MM.1S (cell line): ENCODE data around the gene DCP1B.

Experiments used
- DNase-seq: peaks from one replicate; pipeline ENCODE4 v3.0.0-alpha.2; 2015
- H2AFZ ChIP-seq: fragments of 300-600 bp; sonication (generic); 2 replicates; pipeline ENCODE4 v1.6.0; 2016; ENCODE audit warnings: antibody characterized with exemption, low read length
- H3F3A ChIP-seq: fragments of 300-600 bp; sonication (generic); 2 replicates; pipeline ENCODE4 v1.6.1; 2016; ENCODE audit warnings: mild to moderate bottlenecking, antibody characterized with exemption, low read length, moderate library complexity, mixed read lengths; ENCODE audit not compliant: insufficient read depth
- H3K27ac ChIP-seq: fragments of 300-600 bp; sonication (generic); 2 replicates; pipeline ENCODE4 v1.5.1; 2016; ENCODE audit warnings: mild to moderate bottlenecking, low read length
- H3K27me3 ChIP-seq: fragments of 300-600 bp; sonication (generic); replicated peaks from 2 replicates; pipeline ENCODE4 v1.6.0; 2016; ENCODE audit warnings: low read length; ENCODE audit not compliant: insufficient read depth
- H3K36me3 ChIP-seq: fragments of 300-600 bp; sonication (generic); replicated peaks from 2 replicates; pipeline ENCODE4 v1.6.1; 2016; ENCODE audit warnings: mild to moderate bottlenecking, low read length, mixed read lengths; ENCODE audit not compliant: insufficient read depth
- H3K4me1 ChIP-seq: fragments of 300-600 bp; sonication (generic); 2 replicates; pipeline ENCODE4 v1.6.1; 2016; ENCODE audit warnings: low read length, mixed read lengths
- H3K4me2 ChIP-seq: fragments of 300-600 bp; sonication (generic); 2 replicates; pipeline ENCODE4 v1.6.0; 2016; ENCODE audit warnings: low read depth, low read length
- H3K4me3 ChIP-seq: fragments of 300-600 bp; sonication (generic); 2 replicates; pipeline ENCODE4 v1.5.1; 2016; ENCODE audit warnings: low read length, mixed read lengths
- H3K79me2 ChIP-seq: fragments of 300-600 bp; sonication (generic); 2 replicates; pipeline ENCODE4 v1.6.1; 2016; ENCODE audit warnings: mixed run types, low read length, mixed read lengths
- H3K9ac ChIP-seq: fragments of 300-600 bp; sonication (generic); 2 replicates; pipeline ENCODE4 v1.6.1; 2016; ENCODE audit warnings: low read length, mixed read lengths
- H3K9me2 ChIP-seq: fragments of 300-600 bp; sonication (generic); replicated peaks from 2 replicates; pipeline ENCODE4 v1.6.1; 2016; ENCODE audit warnings: mild to moderate bottlenecking, low read length, mixed read lengths; ENCODE audit not compliant: insufficient read depth
- H3K9me3 ChIP-seq: fragments of 300-600 bp; sonication (generic); replicated peaks from 2 replicates; pipeline ENCODE4 v1.6.1; 2016; ENCODE audit warnings: mild to moderate bottlenecking, low read length, mixed read lengths; ENCODE audit not compliant: insufficient read depth
- H4K20me1 ChIP-seq: fragments of 300-600 bp; sonication (generic); 2 replicates; pipeline ENCODE4 v1.6.1; 2016; ENCODE audit warnings: mild to moderate bottlenecking, low read length, moderate library complexity, mixed read lengths; ENCODE audit not compliant: insufficient read depth
- EZH2 ChIP-seq: fragments of 300-600 bp; sonication (generic); optimal IDR thresholded peaks from 2 replicates; pipeline ENCODE3; 2017; ENCODE audit warnings: low read depth, mild to moderate bottlenecking, antibody characterized with exemption, low read length, mixed read lengths
- EZH2phosphoT487 ChIP-seq: fragments of 300-600 bp; sonication (generic); IDR thresholded peaks from 2 replicates; pipeline ENCODE4 v1.6.1; 2018; ENCODE audit warnings: antibody characterized with exemption, low read length
- TF ChIP-seq, protein P1 (sequence below): fragments of 300-600 bp; sonication (generic); IDR thresholded peaks from 2 replicates; pipeline ENCODE4 v1.5.1; 2016; ENCODE audit warnings: antibody characterized with exemption, low read length, mixed read lengths

DCP1B gene

DNA sequence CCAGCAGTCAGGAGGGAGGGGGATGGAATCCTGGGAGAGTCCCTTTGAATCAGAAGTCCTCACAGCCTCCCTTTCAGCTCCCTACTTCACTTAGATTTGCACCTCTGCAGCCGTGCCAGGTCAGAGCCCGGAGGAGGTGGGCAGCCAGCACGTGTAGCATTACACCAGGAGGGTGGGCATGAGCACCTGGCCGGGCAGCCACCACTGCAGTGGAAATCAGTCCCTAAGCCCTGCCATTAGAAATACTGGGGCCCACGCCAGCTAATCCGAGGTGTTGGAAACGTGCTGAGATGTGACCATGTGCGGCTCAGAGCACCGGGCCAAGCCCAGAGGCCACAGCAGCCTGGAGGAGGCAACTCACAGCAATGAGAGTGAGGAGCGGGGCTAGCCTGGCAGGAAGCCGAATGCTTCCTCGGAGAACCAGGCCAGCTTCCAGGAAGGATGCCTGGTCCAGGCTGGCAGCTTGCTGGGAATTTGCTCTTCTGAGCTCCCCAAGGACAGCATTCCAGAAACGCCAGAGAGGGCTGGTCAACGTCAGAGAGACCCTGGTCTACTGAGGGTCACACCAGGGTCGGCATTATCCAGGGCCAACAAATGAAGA lies 76.4 kb downstream of the DCP1B start:
- Histone ChIP-seq H3K9me2 (no peaks in the 10 kb centered on the region), H3K9me3 (no peaks in the 10 kb centered on the region), H3K4me2 (no peak overlapping the region), H3K4me1 (0 out of 2 replicates have a peak, but pooled peaks cover 3% of the 10 kb centered on the region), H3K79me2 (no peaks in the 10 kb centered on the region), H4K20me1 (no peaks in the 10 kb centered on the region), H2AFZ (no peak overlapping the region), H3K27ac (no peak overlapping the region), H3F3A (no peaks in the 10 kb centered on the region), H3K27me3 (peaks cover 27% of the 10 kb centered on the region), H3K36me3 (no peaks in the 10 kb centered on the region), H3K4me3 (no peak overlapping the region), H3K9ac (no peak overlapping the region)
- TF ChIP-seq, protein P1, sequence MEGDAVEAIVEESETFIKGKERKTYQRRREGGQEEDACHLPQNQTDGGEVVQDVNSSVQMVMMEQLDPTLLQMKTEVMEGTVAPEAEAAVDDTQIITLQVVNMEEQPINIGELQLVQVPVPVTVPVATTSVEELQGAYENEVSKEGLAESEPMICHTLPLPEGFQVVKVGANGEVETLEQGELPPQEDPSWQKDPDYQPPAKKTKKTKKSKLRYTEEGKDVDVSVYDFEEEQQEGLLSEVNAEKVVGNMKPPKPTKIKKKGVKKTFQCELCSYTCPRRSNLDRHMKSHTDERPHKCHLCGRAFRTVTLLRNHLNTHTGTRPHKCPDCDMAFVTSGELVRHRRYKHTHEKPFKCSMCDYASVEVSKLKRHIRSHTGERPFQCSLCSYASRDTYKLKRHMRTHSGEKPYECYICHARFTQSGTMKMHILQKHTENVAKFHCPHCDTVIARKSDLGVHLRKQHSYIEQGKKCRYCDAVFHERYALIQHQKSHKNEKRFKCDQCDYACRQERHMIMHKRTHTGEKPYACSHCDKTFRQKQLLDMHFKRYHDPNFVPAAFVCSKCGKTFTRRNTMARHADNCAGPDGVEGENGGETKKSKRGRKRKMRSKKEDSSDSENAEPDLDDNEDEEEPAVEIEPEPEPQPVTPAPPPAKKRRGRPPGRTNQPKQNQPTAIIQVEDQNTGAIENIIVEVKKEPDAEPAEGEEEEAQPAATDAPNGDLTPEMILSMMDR: no peak
- TF ChIP-seq EZH2phosphoT487 (no peak), EZH2 (no peak)
- DNase-seq: no peak

DNA sequence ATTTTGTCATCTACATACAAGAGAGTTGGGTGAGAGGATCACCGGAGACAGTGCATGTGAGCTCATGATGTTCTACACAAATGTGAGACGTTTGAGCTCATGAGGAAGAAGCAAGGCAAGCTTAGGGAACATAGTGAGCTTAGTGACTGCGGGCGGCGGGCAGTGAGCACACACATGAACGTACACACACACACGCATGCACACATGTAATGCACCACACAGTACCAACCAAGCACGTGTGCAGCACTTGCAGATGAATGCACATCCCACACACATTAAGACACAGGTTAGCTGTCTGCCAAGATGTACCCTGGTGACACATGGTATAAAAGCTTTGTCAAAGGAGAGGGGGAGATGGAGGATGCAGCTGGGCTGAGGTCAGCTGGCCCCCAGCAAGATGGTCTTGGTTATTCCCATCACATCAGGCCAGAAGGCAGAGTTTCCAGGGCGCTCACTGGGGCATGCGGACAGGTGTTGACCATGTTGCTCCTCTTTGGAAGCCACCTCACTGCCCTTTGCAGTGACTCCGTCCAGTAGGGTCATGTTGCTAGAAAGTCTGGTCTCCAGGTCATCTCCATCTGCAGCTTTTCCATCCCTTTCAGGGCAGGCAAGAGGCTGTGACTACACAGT lies 77.1 kb downstream of the DCP1B start:
- Histone ChIP-seq H3K9me2 (no peaks in the 10 kb centered on the region), H2AFZ (no peak overlapping the region), H3K27ac (no peak overlapping the region), H3K27me3 (peaks cover 27% of the 10 kb centered on the region), H3K79me2 (no peaks in the 10 kb centered on the region), H3K36me3 (no peaks in the 10 kb centered on the region), H3K4me2 (no peak overlapping the region), H3K4me1 (0 out of 2 replicates have a peak, but pooled peaks cover 3% of the 10 kb centered on the region), H3K9me3 (no peaks in the 10 kb centered on the region), H4K20me1 (no peaks in the 10 kb centered on the region), H3K4me3 (no peak overlapping the region), H3K9ac (no peak overlapping the region), H3F3A (no peaks in the 10 kb centered on the region)
- TF ChIP-seq, protein P1: no peak
- TF ChIP-seq EZH2phosphoT487 (no peak), EZH2 (no peak)
- no peak for DNase-seq

DNA sequence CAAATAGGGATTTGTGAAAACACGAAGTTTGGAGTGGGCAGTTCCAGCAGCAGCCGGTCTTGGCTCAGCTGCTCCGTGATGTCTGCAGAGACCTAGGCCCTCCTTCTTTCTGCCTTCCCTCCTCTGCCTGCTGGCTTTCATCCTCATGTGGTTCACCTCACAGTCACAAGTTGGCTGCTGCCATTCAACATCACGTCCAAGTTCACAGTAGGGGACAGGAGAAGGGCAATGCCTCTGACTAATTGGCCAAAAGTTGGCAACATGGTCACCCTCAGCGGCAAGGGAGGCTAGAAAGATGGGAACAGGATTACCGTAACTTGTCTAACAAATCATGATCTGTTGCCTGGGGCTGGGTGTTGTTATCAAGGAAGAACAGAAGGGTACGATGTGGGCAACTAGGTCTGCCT lies 78.0 kb downstream of the DCP1B start:
- DNase-seq: no peak
- no peaks in the 10 kb centered on the region for H4K20me1 ChIP-seq
- H2AFZ ChIP-seq: no peak overlapping the region
- H3K27ac ChIP-seq: no peak overlapping the region
- no peak overlapping the region for H3K9ac ChIP-seq
- no peaks in the 10 kb centered on the region for H3K79me2 ChIP-seq
- H3K4me2 ChIP-seq: no peak overlapping the region
- no peak for TF ChIP-seq EZH2
- TF ChIP-seq, protein P1: no peak
- TF ChIP-seq EZH2phosphoT487: no peak
- 0 out of 2 replicates have a peak, but pooled peaks cover 3% of the 10 kb centered on the region for H3K4me1 ChIP-seq
- H3K9me2 ChIP-seq: no peaks in the 10 kb centered on the region
- no peaks in the 10 kb centered on the region for H3F3A ChIP-seq
- peaks cover 27% of the 10 kb centered on the region for H3K27me3 ChIP-seq
- no peaks in the 10 kb centered on the region for H3K9me3 ChIP-seq
- H3K4me3 ChIP-seq: no peak overlapping the region
- H3K36me3 ChIP-seq: no peaks in the 10 kb centered on the region
